WTC11 (cell line): Measurements from ENCODE around the gene TMOD3.

Experiments
- ATF1 ChIP-seq: sonication (generic); formaldehyde crosslinking; IDR thresholded peaks from 2 replicates; pipeline ENCODE4 v1.8.1; 2023; ENCODE audit warnings: mild to moderate bottlenecking, moderate library complexity, missing genetic modification reagents
- RORB ChIP-seq: fragments of 250-450 bp; sonication (Bioruptor Pico); IDR thresholded peaks from 2 replicates; pipeline ENCODE4 v1.9.0; 2021; ENCODE audit warnings: mild to moderate bottlenecking
- ZNF671 ChIP-seq: fragments of 250-450 bp; sonication (Bioruptor Pico); IDR thresholded peaks from 2 replicates; pipeline ENCODE4 v1.8.0; 2021; ENCODE audit warnings: mild to moderate bottlenecking
- TF ChIP-seq, protein P1 (sequence below): fragments of 200-600 bp; IDR thresholded peaks from 2 replicates; pipeline ENCODE4 v1.8.0; 2022; ENCODE audit warnings: antibody characterized with exemption
- TF ChIP-seq, protein P2 (sequence below): sonication (generic); formaldehyde crosslinking; IDR thresholded peaks from 2 replicates; pipeline ENCODE4 v1.8.0; 2023; ENCODE audit warnings: mild to moderate bottlenecking, missing genetic modification reagents

DNA sequence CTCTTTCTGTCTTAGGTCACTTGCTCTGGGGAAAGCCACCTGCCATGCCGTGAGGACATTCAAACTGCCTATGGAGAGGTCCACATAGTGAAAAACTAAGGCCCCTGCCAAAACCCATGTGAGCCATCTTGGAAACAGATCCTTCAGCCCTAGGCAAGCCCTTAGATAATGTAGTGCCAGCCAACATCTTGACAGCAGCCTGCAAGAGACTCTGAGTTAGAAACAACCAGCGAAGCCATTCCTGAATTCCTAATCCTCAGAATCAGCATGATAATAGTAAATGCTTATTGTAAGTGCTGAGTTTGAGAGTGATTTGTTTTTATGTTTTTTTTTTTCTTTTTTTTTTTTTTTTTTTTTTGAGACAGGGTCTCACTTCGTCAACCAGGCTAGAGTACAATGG lies 101.6 kb downstream of the TMOD3 start:
- TF ChIP-seq ZNF671 (CRISPR knock-in tag) (no peak), ATF1 (CRISPR knock-in tag) (no peak), RORB (CRISPR knock-in tag) (no peak)
- TF ChIP-seq, protein P1, sequence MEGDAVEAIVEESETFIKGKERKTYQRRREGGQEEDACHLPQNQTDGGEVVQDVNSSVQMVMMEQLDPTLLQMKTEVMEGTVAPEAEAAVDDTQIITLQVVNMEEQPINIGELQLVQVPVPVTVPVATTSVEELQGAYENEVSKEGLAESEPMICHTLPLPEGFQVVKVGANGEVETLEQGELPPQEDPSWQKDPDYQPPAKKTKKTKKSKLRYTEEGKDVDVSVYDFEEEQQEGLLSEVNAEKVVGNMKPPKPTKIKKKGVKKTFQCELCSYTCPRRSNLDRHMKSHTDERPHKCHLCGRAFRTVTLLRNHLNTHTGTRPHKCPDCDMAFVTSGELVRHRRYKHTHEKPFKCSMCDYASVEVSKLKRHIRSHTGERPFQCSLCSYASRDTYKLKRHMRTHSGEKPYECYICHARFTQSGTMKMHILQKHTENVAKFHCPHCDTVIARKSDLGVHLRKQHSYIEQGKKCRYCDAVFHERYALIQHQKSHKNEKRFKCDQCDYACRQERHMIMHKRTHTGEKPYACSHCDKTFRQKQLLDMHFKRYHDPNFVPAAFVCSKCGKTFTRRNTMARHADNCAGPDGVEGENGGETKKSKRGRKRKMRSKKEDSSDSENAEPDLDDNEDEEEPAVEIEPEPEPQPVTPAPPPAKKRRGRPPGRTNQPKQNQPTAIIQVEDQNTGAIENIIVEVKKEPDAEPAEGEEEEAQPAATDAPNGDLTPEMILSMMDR: no peak
- TF ChIP-seq, protein P2, sequence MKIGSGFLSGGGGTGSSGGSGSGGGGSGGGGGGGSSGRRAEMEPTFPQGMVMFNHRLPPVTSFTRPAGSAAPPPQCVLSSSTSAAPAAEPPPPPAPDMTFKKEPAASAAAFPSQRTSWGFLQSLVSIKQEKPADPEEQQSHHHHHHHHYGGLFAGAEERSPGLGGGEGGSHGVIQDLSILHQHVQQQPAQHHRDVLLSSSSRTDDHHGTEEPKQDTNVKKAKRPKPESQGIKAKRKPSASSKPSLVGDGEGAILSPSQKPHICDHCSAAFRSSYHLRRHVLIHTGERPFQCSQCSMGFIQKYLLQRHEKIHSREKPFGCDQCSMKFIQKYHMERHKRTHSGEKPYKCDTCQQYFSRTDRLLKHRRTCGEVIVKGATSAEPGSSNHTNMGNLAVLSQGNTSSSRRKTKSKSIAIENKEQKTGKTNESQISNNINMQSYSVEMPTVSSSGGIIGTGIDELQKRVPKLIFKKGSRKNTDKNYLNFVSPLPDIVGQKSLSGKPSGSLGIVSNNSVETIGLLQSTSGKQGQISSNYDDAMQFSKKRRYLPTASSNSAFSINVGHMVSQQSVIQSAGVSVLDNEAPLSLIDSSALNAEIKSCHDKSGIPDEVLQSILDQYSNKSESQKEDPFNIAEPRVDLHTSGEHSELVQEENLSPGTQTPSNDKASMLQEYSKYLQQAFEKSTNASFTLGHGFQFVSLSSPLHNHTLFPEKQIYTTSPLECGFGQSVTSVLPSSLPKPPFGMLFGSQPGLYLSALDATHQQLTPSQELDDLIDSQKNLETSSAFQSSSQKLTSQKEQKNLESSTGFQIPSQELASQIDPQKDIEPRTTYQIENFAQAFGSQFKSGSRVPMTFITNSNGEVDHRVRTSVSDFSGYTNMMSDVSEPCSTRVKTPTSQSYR (CRISPR knock-in tag): no peak
